HG03159 (cell line): Measurements from ENCODE around the gene RBPJ.

Experiments used
- ATAC-seq: cut with Tn5 transposase; IDR thresholded peaks from one replicate; pipeline ENCODE4 v1.9.1; 2021; ENCODE audit warnings: mild to moderate bottlenecking, moderate library complexity; ENCODE audit not compliant: unreplicated experiment

The RBPJ gene

DNA sequence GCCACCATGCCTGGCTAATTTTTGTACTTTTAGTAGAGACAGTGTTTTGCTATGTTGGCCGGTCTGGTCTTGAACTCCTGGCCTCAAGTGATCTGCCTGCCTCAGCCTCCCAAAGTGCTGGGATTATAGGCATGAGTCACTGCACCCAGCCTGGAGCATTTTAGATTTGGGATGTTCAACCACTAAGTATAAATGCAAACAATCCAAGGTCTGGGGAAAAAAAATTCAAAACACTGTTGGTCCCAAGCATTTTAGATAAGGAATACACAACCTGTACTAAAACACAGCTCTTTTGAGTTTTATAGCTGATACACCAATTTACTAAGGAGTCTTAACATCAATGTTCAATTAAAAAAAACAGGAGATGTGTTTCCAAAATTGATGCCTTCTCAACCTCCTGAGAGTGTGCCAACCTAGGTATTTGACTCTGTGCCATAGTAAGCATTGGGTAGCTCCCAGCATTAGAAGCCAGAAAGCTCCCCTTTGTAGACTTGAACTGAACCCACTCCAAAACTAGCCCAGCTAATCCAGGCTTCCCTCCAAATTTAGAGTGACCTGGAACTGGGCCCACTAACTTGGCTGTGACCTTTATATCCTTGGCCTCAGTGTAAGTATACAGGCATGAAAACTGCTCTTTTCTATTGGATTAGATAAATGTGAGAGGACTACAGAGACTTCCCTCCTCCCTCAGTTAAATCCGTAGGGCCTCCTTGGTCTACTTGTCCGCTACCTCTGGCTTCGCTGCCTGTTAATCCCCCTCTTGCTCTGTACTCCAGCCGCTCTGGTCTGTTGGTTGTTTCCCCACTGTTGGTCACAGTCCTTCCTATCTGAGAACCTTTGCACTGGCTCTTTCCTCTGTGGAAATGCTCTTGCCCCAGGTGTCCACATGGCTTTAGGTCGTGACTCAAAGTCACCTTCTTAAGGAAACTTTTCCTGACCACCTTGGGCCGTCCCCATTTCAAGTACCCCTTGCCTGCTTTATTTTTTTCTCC is 91.9 kb downstream of the RBPJ start:
- ATAC-seq, result no peak

DNA sequence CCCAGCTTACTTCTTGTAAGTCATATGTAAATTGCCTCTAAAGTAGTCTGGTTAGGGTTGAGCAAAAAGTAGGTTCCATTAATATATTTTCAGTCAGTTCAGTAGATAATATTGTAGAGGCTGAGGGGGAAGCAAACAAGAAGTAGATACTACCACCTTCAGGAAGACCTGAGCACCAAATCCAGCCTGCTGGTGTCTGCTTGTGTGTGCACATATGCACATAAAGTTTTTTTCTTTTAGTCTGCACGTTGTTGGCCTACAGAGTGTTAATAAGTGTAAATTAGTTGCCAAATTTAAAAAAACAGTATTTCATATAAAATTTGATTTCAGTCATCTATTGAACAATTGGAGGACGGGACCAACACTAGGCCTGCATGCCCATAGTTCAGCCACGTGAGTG is 92.8 kb downstream of the RBPJ start:
- ATAC-seq, result no peak

DNA sequence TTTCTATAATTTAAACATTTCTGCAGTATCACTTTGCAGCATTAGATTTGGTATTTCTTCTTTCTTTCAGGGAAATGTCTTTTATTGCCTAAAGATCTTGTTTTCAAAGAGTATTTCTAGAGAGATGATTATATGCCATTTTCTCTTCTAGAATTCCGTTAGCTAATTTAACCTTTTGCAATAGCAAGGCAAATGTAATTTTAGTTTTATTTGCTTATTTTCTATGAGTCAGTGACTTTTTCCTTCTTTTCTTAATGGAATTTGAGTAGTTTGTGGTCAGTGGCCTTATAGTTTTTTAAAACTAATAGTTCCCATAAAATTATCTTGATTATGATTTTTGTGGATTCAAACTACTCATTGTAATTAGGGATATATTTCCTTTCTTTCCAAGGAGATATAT is 97.3 kb downstream of the RBPJ start:
- no peak for ATAC-seq

DNA sequence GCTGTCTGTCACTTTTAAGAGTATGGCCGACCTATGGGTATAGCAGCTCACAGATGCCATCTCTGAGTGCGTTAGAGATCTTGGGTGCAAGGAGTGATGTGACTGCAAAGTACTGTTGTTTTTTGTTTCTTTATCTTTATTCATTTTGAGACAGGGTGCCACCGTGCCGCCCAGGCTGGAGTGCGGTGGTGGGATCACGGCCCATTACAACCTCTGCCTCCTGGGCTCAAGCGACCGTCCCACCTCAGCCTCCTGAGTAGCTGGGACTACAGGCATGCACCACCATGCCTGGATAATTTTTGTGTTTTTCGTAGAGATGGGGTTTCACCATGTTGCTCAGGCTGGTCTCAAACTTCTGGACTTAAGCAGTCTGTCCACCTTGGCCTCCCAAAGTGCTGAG is 98.0 kb downstream of the RBPJ start:
- ATAC-seq, result no peak

DNA sequence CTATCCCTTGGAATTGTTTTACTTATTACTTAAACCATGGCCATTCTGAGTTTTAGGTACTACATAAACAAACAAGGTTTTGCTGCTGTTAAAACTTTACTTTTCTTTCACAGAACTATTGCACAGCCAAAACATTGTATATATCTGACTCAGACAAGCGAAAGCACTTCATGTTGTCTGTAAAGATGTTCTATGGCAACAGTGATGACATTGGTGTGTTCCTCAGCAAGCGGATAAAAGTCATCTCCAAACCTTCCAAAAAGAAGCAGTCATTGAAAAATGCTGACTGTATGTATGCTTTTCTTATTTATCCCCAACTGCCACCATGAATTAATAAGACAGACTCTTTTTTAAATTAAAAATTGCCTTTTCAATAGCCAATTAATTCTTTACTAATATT is 99.6 kb downstream of the RBPJ start:
- no peak for ATAC-seq

DNA sequence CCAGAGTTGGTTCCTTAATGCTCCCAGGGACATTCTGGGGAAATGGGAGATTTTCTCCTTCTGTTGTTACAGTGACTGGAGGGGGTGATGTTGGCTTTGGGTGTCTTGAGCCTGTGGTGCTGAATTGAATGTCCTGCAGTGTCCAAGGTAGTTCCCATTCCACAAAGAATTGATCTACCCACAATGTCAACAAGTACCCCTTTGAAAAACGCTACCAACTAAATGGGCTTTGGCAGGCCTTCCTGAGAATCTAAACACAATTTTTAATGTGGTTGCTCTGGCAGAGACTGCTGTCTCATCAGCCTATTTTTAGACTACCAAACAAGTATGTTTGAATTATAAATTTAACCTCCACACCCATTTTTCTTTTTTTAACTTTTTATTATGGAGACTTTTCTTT is 100.1 kb downstream of the RBPJ start:
- ATAC-seq, result no peak

DNA sequence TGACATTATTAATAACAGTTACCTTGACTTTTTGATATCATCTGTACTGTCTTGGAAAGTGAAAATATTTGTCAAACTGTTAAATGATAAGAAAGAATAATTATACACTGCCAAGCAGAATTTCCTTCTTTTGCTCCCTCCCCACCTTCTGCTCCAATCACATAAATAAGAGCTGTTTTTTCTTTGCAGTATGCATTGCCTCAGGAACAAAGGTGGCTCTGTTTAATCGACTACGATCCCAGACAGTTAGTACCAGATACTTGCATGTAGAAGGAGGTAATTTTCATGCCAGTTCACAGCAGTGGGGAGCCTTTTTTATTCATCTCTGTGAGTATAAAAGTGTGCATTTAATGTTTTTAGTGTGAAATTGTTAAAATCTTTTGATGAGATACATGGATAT is 103.3 kb downstream of the RBPJ start:
- no peak for ATAC-seq

DNA sequence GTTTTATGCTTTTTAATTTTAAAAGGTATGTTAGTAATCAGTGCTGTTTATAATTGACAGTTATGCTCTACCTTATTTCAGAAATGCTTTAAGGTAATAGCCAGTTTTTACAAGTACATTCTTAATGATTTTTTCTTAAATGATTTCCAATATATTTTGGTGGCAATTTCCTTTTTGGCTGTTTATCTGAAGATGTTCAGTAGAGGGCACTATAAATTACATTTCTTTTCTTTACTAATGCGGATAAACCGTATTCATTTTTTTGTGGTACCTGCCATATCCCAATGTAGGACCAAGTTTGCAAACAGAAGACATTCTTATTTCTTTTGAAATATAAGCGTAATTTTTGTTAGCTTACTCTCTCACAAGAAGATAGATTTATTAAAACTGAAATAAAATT is 104.0 kb downstream of the RBPJ start:
- ATAC-seq, result no peak

DNA sequence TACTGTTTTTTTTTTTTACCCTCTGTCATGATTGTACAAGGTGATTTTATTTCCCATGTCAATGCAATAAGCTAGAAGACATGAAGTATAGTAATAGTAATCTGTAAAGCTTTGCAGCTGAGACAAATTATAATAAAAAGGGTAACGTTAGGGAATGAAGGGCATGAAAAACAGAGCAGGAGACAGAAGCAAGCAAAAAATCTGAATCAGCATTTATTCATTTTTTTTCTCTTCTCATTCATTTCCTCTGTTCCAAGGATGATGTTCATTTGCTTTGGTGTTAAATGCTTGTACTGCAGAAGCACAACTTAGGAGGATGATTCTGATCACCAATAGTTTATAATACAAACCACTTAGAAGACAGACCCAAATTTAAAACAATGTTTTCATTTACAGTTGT is 105.1 kb downstream of the RBPJ start:
- no peak for ATAC-seq

DNA sequence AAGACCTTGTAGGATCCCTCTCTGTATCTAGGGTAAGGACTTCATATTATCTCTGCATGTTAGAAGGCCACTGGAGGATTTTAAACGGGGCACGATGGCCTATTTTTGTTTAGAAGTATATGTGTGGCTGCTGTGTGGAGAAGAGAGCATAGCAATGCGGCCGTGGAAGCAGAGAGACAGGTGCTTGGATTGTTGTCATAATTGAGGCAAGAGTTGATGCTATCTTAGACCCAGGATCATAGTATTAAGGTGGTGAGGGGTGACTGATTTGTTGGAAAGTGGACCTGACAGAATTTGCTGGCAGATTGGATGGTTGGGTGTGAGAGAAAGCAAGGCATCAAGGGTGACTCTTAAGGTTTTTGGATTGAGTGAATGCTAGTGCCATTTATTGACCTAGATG is 106.1 kb downstream of the RBPJ start:
- ATAC-seq, result no peak

DNA sequence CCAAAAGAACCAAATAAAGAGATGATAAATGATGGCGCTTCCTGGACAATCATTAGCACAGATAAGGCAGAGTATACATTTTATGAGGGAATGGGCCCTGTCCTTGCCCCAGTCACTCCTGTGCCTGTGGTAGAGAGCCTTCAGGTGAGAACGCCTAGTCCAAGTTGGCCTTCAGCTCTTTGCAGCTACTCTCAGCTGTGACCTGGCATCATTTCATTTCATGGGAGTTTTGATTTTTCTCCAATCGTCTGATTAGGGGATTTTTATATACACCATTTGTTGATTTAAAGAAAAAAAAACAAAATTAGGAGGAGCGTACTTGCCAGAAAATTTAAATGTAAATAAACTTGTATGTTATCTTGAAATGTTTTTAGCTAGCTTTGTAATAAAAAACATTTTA is 109.1 kb downstream of the RBPJ start:
- ATAC-seq, result no peak

DNA sequence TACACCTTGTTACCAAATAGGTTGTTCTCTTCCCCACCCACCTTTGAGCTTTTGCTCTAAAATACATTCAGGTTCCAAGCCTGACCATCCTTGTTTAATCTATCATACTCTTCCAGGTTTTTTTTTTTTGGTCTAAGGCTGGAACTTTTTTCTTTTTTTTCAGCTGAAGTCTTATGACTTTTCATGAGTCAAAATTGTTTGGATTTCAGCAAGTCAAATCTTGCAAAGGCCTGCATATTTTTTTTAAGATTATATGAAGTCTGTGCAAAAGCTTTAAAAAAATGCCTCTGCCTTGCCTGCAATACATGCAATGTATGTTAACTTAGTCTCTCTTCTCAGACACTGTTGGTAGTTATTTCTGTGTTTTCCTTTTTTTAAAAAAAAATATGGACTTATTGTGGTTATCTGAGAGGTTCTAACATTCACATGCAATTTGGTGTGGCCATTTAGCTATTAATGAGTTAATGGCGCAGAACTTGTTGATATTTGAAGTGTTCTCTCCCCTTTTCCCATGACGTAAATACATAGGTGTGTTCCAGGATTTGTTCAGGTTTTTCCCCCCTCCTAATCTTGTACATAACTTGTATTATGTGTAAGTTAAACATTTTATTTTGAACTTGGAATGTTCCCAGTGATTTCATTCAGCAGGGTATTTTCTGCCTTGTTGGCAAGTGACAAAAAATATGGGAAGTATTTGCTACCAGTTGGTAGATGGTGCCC is 110.8 kb downstream of the RBPJ start:
- ATAC-seq, result no peak

DNA sequence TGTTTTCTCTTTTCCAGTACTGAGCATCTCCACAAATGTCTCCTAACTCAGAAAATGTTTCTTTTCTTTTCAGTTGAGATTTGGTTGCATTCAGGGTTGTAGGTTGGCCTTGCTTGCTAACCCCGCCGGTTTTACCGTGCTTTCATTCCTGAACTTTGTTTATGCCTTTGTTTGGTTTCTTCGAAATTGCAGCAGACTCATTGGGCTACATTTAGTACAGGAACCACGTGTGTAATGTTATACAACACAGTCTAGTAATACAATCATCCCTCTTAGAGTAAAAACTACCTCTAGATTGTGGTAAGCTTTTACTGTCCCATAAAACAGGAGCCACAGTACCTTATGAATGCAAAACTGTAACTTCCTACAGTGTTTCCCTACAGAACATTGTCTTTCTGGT is 111.6 kb downstream of the RBPJ start:
- no peak for ATAC-seq

DNA sequence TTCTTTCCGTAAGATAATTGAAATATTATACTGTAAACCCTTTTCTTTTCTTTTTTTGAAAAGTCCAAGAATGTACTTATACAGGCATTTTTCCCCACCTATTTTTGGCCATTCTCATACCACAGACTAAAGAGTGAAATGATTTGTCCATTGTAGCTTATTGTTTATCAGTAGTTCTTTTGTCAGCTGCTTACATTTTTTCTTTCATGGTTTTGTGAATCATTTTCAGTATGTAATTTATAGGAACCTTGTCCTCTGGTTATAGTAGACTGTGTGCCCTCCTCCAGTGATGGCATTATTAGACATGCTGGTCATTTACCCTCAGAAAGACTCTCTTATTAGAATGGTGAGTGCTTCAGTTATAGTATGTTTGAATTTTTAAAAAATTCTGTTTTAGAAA is 112.7 kb downstream of the RBPJ start:
- ATAC-seq, result no peak

DNA sequence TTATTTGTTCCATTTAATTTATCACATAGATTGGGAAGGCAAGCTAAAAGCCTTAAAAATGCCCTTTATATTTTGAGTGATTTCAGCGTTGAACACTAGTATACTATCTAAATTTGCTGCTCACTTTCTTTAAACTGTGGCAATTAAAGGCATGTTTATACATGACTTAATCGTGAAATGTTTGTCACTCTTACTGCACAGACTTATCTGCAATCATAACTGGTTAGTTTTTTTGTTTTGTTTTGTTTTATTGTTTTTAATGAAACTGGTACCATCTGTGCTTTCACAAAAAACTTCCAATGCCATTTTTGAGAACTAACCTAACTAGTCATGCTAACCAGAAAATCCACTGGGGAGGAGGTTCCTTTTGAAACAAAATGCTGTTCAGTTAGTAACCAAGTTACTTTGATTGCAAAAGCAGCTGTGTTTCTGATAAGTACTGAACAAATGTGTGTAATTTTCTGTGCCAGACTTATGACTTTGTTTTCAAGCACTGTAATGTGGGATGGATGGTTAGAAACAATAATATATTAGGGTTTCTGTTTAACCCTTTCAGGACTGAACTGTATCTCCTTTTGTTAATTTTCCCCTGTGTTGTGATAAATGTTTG is 113.3 kb downstream of the RBPJ start:
- no peak for ATAC-seq

DNA sequence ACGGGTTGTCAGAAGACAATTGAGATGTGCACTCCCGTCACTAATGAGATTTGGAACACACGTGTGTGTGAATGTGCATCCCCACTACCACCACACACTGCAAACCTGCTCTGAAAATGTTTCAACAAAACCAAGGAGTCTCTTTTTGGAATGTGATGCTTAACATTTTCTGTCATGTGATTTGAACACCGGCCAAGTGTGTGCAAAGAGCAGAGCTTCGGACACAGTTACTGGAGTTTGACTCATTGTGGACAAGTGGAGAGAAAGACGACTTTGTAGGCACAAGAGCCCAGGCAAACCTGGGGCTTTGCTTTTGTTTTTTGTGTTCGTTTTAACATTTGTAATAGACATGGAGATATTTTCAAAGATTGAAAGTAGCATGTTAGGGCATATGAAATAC is 120.3 kb downstream of the RBPJ start:
- no peak for ATAC-seq

DNA sequence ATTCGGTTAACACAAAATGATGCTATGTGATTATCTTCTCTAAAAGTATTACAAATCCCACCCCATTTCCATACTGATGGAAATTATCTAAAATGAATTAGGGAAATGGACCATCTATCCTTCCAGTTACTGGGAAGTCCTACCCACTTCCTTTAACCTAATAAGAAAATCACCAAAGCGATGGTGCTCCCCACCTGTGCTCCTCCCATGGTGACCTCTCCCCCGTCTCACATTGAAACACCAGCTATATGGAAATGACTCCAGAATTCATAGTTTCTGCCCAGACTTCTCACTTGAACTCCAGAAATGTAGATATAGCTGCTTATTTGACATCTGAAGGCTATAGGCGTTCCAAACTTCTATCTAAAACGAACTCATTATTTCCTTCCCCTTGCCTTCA is 121.0 kb downstream of the RBPJ start:
- no peak for ATAC-seq

DNA sequence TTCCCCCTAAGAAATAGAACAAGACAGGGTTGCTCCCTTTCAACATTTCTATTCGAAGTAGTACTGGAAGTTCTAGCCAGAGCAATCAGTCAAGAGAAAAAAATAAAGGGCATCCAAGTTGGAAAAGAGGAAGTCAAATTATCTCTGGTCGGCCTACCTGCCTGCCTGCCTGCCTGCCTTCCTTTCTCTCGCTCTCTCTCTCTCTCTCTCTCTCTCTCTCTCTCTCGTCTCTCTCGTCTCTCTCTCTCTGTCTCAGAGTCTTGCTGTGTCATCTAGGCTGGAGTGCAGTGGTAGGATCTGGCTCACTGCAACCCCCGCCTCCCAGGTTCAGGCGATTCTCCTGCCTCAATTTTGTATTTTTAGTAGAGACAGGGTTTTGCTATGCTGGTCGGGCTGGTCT is 126.6 kb downstream of the RBPJ start:
- no peak for ATAC-seq

DNA sequence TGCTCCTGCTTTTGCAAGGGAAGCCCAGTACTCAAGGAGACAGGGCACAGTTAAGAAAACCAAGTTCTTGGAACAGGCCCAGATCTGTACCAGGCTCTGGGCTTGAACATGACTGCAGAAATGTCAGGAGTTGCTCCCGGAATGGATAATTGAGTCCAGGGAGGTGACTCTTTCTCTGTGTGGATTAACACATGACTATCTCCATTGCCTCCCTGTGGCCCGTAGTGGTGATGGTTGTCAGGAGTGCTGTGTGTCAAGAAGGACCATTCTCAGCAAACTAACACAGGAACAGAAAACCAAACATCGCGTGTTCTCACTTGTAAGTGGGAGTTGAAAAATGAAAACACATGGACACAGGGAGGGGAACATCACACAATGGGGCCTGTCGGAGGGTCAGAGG is 129.6 kb downstream of the RBPJ start:
- no peak for ATAC-seq

DNA sequence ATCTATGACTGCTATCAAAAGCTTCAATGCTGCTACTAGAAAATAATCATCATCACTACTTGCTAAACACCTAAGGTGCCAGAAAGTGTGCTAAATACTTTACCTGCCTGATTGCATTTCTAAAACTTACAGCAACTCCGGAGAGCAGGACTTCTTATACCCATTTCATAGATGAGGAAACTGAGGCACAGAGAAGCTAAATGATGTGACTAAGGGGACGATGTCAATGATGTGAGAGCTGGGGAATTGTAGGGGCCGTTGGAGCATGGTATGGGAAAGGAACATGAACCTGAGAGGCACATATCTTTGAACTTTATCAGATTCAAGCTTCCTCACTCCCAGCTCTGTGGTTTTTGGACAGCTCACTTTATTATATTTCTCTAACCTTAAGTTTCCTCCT is 130.8 kb downstream of the RBPJ start:
- ATAC-seq, result no peak

DNA sequence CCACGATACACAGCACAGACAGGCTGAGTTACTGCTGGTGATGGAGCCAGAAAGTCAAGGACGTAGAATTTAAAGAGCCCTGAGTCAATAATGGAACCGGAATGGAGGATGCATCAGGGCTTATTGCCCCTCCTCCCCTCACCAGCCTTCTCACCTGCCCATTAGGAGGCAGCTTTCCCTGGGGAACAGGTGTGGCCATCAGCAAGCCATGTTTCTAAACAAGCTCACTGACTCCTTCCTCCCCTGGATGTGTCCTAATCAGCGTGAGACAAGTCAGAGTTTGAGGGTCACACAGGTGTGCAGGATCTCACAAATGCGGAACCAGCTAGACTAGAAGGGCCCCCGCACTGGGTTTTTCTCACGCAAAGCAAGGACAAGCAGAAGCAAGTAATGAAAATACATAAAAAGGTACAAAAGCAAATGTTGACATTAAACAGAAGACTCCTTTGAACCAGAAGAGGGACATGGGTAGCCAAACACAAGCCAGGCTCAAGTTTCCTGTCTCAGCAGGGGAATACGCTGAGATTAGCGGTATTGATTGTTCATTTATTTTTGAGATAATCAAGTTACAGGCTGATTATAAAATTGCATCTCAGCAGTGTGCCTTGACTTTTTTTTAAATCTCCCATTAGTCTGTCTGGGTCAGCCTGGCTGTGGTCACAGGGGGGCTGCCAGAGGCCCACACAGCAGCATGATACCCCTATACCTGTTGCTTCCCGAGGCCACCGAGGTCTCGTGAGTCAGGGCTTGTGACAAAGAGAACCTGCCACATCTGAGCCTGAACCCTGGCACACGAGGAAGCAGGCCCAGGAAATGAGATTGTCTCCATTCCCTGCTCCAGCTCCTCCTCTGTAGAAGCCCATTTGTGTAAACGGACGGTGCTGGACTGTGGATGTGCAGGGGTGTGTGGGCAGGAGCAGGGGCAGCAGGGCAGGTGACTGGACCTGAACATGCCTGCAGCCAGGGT is 132.0 kb downstream of the RBPJ start:
- no peak for ATAC-seq
